GM12878 (cell line): Measurements from ENCODE around the gene TEF. TPM values are rescaled to one million over a fixed set of nuclear protein-coding genes. Genes with fewer than 3 reads are reported as not detected.

Experiments used
- ASH2L ChIP-seq: fragments of 300-600, 200-600 bp; sonication (generic); IDR thresholded peaks from 2 replicates; pipeline ENCODE4 v1.6.1; 2017; ENCODE audit warnings: low read depth, mild to moderate bottlenecking, borderline replicate concordance
- ATF7 ChIP-seq: fragments of 450-650 bp; IDR thresholded peaks from 2 replicates; pipeline ENCODE4 v1.6.1; 2016; ENCODE audit warnings: low read depth, mild to moderate bottlenecking
- BCLAF1 ChIP-seq: fragments of 450-650 bp; IDR thresholded peaks from 2 replicates; pipeline ENCODE4 v1.6.1; 2017; ENCODE audit warnings: antibody characterized with exemption, mild to moderate bottlenecking, moderate library complexity
- CHD2 ChIP-seq: IDR thresholded peaks from 2 replicates; pipeline ENCODE4 v1.6.1; 2011; ENCODE audit warnings: low read depth, low read length, improper control_type of control experiment, borderline replicate concordance
- CHD4 ChIP-seq: fragments of 200-600 bp; sonication (generic); IDR thresholded peaks from 2 replicates; pipeline ENCODE4 v1.6.1; 2016; ENCODE audit warnings: mild to moderate bottlenecking
- CREB1 ChIP-seq: IDR thresholded peaks from 2 replicates; pipeline ENCODE4 v1.6.1; 2012; ENCODE audit warnings: low read depth, mild to moderate bottlenecking, inconsistent platforms
- CTCF ChIP-seq, 3 experiments: IDR thresholded peaks in 2 of 3; conservative IDR thresholded peaks in 1 of 3; 2 replicates each; pipeline ENCODE4 v1.5.1; 2011; ENCODE audit warnings: low read depth in 3 of 3, low read length in 3 of 3, mild to moderate bottlenecking in 3 of 3, control low read depth in 2 of 3, moderate library complexity in 2 of 3, inconsistent platforms in 1 of 3, mixed read lengths in 1 of 3; ENCODE audit not compliant: control insufficient read depth in 2 of 3, insufficient read depth in 1 of 3; ENCODE audit errors: extremely low read depth in 1 of 3
- E2F8 ChIP-seq: fragments of 450-650 bp; IDR thresholded peaks from 2 replicates; pipeline ENCODE4 v1.6.1; 2018; ENCODE audit warnings: mild to moderate bottlenecking, low read depth, moderate library complexity; ENCODE audit not compliant: partially characterized antibody
- EP300 ChIP-seq, 2 experiments: fragments of 150-350 bp in 1 of 2; IDR thresholded peaks; 2 replicates each; pipeline ENCODE4 v1.6.1; 2011 to 2012; ENCODE audit warnings: low read depth in 2 of 2, low read length in 2 of 2, borderline replicate concordance in 1 of 2, improper control_type of control experiment in 1 of 2, inconsistent platforms in 1 of 2; ENCODE audit not compliant: control insufficient read depth in 1 of 2
- EZH2 ChIP-seq: IDR thresholded peaks from 2 replicates; pipeline ENCODE4 v1.6.1; 2012; ENCODE audit warnings: low read depth, mild to moderate bottlenecking, control low read depth, inconsistent platforms, low read length, borderline replicate concordance; ENCODE audit not compliant: control insufficient read depth
- GATAD2B ChIP-seq: fragments of 450-650 bp; conservative IDR thresholded peaks from 2 replicates; pipeline ENCODE4 v1.6.1; 2017; ENCODE audit warnings: low read depth, mild to moderate bottlenecking, moderate library complexity
- HCFC1 ChIP-seq: fragments of 150-350 bp; IDR thresholded peaks from 2 replicates; pipeline ENCODE4 v1.6.1; 2014; ENCODE audit warnings: low read length
- MTA2 ChIP-seq: fragments of 450-650 bp; IDR thresholded peaks from 2 replicates; pipeline ENCODE4 v1.6.1; 2016; ENCODE audit warnings: low read depth, mild to moderate bottlenecking, moderate library complexity
- MTA3 ChIP-seq: IDR thresholded peaks from 2 replicates; pipeline ENCODE4 v1.6.1; 2012; ENCODE audit warnings: low read length, inconsistent platforms, borderline replicate concordance
- NFXL1 ChIP-seq: fragments of 450-650 bp; IDR thresholded peaks from 2 replicates; pipeline ENCODE4 v1.6.1; 2017; ENCODE audit warnings: antibody characterized with exemption, mild to moderate bottlenecking, borderline replicate concordance
- PBX3 ChIP-seq: IDR thresholded peaks from 2 replicates; pipeline ENCODE4 v1.6.1; 2011; ENCODE audit warnings: mild to moderate bottlenecking, low read depth, low read length, moderate library complexity; ENCODE audit not compliant: insufficient replicate concordance
- POLR2AphosphoS5 ChIP-seq: IDR thresholded peaks from 2 replicates; pipeline ENCODE4 v1.6.1; 2011; ENCODE audit warnings: mild to moderate bottlenecking, low read length, inconsistent platforms
- RUNX3 ChIP-seq: IDR thresholded peaks from 2 replicates; pipeline ENCODE4 v1.6.1; 2012; ENCODE audit warnings: low read length, inconsistent platforms
- SMAD5 ChIP-seq: IDR thresholded peaks from 2 replicates; pipeline ENCODE4 v1.6.1; 2016; ENCODE audit warnings: antibody characterized with exemption, low read depth
- SMARCA5 ChIP-seq: fragments of 450-650 bp; IDR thresholded peaks from 2 replicates; pipeline ENCODE4 v1.6.1; 2017; ENCODE audit warnings: mild to moderate bottlenecking
- ZZZ3 ChIP-seq: IDR thresholded peaks from 2 replicates; pipeline ENCODE4 v1.6.1; 2011; ENCODE audit warnings: low read depth; ENCODE audit not compliant: control insufficient read depth, insufficient read length
- polyA plus RNA-seq, 11 experiments: library from polyadenylated mRNA; depleted of rRNA in 4 of 11; unstranded in 6 of 11; stranded (reverse) in 5 of 11; fragments of >200 nt; fragmentation: Nextera tagmentation in 4 of 11; fragmentation: Illumina TruSeq in 1 of 11; extraction: Ambion mirVana in 4 of 11; extraction: Trizol in 1 of 11; gene quantifications; 1 replicate in 1 of 11; 2 replicates in 10 of 11; pipeline versions ENCODE4 v1.2.1 to v1.2.3, GENCODE V29; 2011 to 2016; ENCODE audit warnings: inconsistent platforms in 2 of 11, missing spikeins in 2 of 11, low read depth in 1 of 11
- total RNA-seq, 4 experiments: library from RNA; depleted of rRNA in 3 of 4; stranded (reverse); fragments of >200 nt in 3 of 4; fragmentation: Illumina TruSeq in 1 of 4; extraction: Trizol in 1 of 4; gene quantifications; 2 replicates each; pipeline versions ENCODE4 v1.2.1 to v1.2.3, GENCODE V29; 2013 to 2021

The TEF gene
- total and polyA plus RNA-seq, 10 of the 15 experiments (the other 5 are each of a cell fraction or from before 2014, with no cell fraction given) = 0.23 to 4.9 (median 3.2) TPM

GRCh38 chr22:41446639-41447434 is 65.1 kb downstream of the TEF start, which contains the start of gene TOB2 (continued):
- TF ChIP-seq EZH2 = no peak
- TF ChIP-seq SMAD5 = peak; percentile 98
- peak; percentile 64; the same call in 1 of the 2 replicates for TF ChIP-seq HCFC1
- TF ChIP-seq CREB1 = no peak
- peak; percentile 22 for TF ChIP-seq E2F8
- 0 out of 2 replicates have a peak, but pooled peaks have one; percentile 41 for TF ChIP-seq MTA2
- peak; percentile 95 for TF ChIP-seq SMARCA5
- TF ChIP-seq ZZZ3 = no peak
- TF ChIP-seq GATAD2B = peak; percentile 71; the same call in 1 of the 2 replicates
- peak; percentile 98 for TF ChIP-seq CHD2
- peak in 1 of 2 experiments; percentile 43 for TF ChIP-seq EP300 (IDR thresholded peaks at IDR 0.05; ENCODE audit: borderline replicate concordance in 1 of 2, control insufficient read depth in 1 of 2, low read depth in 2 of 2, low read length in 2 of 2)
- no peak for TF ChIP-seq NFXL1
- no peak for TF ChIP-seq CHD4
- no peak for TF ChIP-seq BCLAF1
- no peak for TF ChIP-seq MTA3
- no peak for TF ChIP-seq RUNX3
- TF ChIP-seq CTCF (IDR thresholded peaks at IDR 0.05 in 2 of 3, conservative IDR thresholded peaks at IDR 0.05 in 1 of 3; ENCODE audit: control insufficient read depth in 2 of 3, extremely low read depth in 1 of 3, insufficient read depth in 1 of 3, low read depth in 3 of 3, low read length in 3 of 3) = no peak
- TF ChIP-seq ATF7 = no peak
- peak; percentile 91 for TF ChIP-seq PBX3
- no peak for TF ChIP-seq ASH2L
- TF ChIP-seq POLR2AphosphoS5 = peak; percentile 97
